GM18861 (cell line): ENCODE data around the gene ENTHD1.

Experiments used
- ATAC-seq: cut with Tn5 transposase; IDR thresholded peaks from one replicate; pipeline ENCODE4 v1.9.1; 2021; ENCODE audit not compliant: unreplicated experiment

Gene ENTHD1

GRCh38 chr22:39800790-39801520 lies 92.6 kb downstream of the ENTHD1 start:
- ATAC-seq = no peak

- ATAC-seq = no peak
Measured at GRCh38 chr22:39797528-39798147, 95.9 kb downstream of the ENTHD1 start.

GRCh38 chr22:39789788-39790187 lies 103.8 kb downstream of the ENTHD1 start:
- no peak for ATAC-seq

GRCh38 chr22:39785232-39785631 lies 108.3 kb downstream of the ENTHD1 start:
- ATAC-seq = no peak

- ATAC-seq = no peak
Measured at GRCh38 chr22:39777716-39778454, 115.7 kb downstream of the ENTHD1 start.

- no peak for ATAC-seq
Measured at GRCh38 chr22:39776295-39777009, 117.1 kb downstream of the ENTHD1 start.

- ATAC-seq = no peak
Measured at GRCh38 chr22:39773976-39774539, 119.5 kb downstream of the ENTHD1 start.

GRCh38 chr22:39773503-39773902 lies 120.1 kb downstream of the ENTHD1 start:
- no peak for ATAC-seq

GRCh38 chr22:39771486-39771885 lies 122.1 kb downstream of the ENTHD1 start:
- no peak for ATAC-seq

- ATAC-seq = no peak
Measured at GRCh38 chr22:39765661-39766060, 127.9 kb downstream of the ENTHD1 start.

- no peak for ATAC-seq
Measured at GRCh38 chr22:39765046-39765445, 128.5 kb downstream of the ENTHD1 start.

GRCh38 chr22:39763276-39763675 lies 130.3 kb downstream of the ENTHD1 start:
- ATAC-seq = no peak

GRCh38 chr22:39750759-39751158 lies 142.8 kb downstream of the ENTHD1 start:
- ATAC-seq = no peak

- ATAC-seq = no peak
Measured at GRCh38 chr22:39748877-39749276, 144.7 kb downstream of the ENTHD1 start.

- no peak for ATAC-seq
Measured at GRCh38 chr22:39746600-39747262, 146.8 kb downstream of the ENTHD1 start.

GRCh38 chr22:39745789-39746188 lies 147.8 kb downstream of the ENTHD1 start:
- no peak for ATAC-seq

- ATAC-seq = no peak
Measured at GRCh38 chr22:39744353-39744752, 149.2 kb downstream of the ENTHD1 start.

GRCh38 chr22:39743935-39744334 lies 149.6 kb downstream of the ENTHD1 start:
- ATAC-seq = no peak

GRCh38 chr22:39739338-39740027 lies 154.1 kb downstream of the ENTHD1 start:
- no peak for ATAC-seq

GRCh38 chr22:39738746-39739145 lies 154.8 kb downstream of the ENTHD1 start:
- no peak for ATAC-seq
